Astrocyte of the spinal cord (primary cell): Measurements from ENCODE around the gene GORAB.
A peak's percentile ranks its signal among the peaks of the same experiment; 100 is the strongest.

Experiments
- DNase-seq: peaks from one replicate; pipeline ENCODE4 v3.0.0; 2011; ENCODE audit warnings: low read depth, low spot score
- H3K4me3 ChIP-seq: 2 replicates; pipeline ENCODE4 v1.5.1; 2011; ENCODE audit warnings: low read depth, mild to moderate bottlenecking, low read length, moderate library complexity
- CTCF ChIP-seq: IDR thresholded peaks from 2 replicates; pipeline ENCODE4 v1.5.1; 2012; ENCODE audit warnings: low read depth, mild to moderate bottlenecking, low read length, inconsistent platforms
- in situ Hi-C: cut with HindIII; loops from 2 replicates; pipeline ENCODE4 v1.10.0; 2017; ENCODE audit warnings: low sequenced_read_pairs

GORAB gene

GRCh38 chr1:170583186-170583585 lies 51.2 kb downstream of the GORAB start:
- no peak for TF ChIP-seq CTCF
- DNase-seq, result no peak
- H3K4me3 ChIP-seq, result no peak overlapping the region
- in situ Hi-C loops, result no loop called here

GRCh38 chr1:170586321-170587252 lies 54.6 kb downstream of the GORAB start:
- H3K4me3 ChIP-seq, result no peak overlapping the region
- TF ChIP-seq CTCF, result no peak
- DNase-seq, result peak; percentile 56
- in situ Hi-C loops, result no loop called here

- no peak for DNase-seq
- no peak overlapping the region for H3K4me3 ChIP-seq
- no peak for TF ChIP-seq CTCF
- in situ Hi-C loops, result no loop called here
These were observed 55.3 kb downstream of the GORAB start for GRCh38 chr1:170587253-170587593.

- DNase-seq, result no peak
- TF ChIP-seq CTCF, result no peak
- H3K4me3 ChIP-seq, result no peak overlapping the region
- in situ Hi-C loops, result no loop called here
These were observed 59.1 kb downstream of the GORAB start for GRCh38 chr1:170590921-170591705.

GRCh38 chr1:170592591-170593111 lies 60.7 kb downstream of the GORAB start:
- no peak overlapping the region for H3K4me3 ChIP-seq
- no peak for DNase-seq
- in situ Hi-C loops, result no loop called here
- no peak for TF ChIP-seq CTCF

- H3K4me3 ChIP-seq, result no peak overlapping the region
- in situ Hi-C loops, result no loop called here
- TF ChIP-seq CTCF, result no peak
- no peak for DNase-seq
These were observed 61.4 kb downstream of the GORAB start for GRCh38 chr1:170593173-170594011.
